ENCODE data around the gene PDE10A. TPM values are rescaled to one million over a fixed set of nuclear protein-coding genes. Genes with fewer than 3 reads are reported as not detected.

The PDE10A gene
- total RNA-seq = 62.7 TPM

GRCh38 chr6:165662749-165663376 is at the start of gene PDE10A:
PDE10A (minus strand) TSS chr6:165663241; CDS start chr6:165662811, 430 bp downstream.
- no peak for DNase-seq

DNA sequence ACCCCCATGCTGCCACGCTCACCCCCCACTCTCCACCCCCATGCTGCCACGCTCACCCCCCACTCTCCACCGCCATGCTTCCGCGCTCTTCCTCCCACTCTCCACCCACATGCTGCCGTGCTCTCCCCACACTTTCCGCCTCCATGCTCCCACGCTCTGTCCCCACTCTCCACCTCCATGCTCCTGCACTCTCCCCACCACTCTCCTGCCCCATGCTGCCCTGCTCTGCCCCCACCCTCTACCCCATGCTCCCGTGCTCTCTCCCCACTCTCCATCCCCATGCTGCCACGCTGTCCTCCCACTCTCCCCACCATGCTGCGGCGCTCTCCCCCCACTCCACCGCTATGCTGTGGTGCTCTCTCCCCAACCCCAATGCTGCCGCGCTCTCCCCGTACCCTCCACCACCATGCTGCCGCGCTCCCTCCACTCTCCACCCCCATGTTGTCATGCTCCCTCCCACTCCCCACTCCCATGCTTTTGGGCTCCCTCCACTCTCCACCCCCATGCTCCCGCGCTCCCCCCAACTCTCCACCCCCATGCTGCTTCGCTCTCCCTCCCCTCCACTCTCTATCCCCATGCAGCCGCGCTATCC is 46.0 kb upstream of the PDE10A start:
- no peak for DNase-seq

GRCh38 chr6:165707067-165707853 is 44.2 kb upstream of the PDE10A start:
- no peak for DNase-seq

DNA sequence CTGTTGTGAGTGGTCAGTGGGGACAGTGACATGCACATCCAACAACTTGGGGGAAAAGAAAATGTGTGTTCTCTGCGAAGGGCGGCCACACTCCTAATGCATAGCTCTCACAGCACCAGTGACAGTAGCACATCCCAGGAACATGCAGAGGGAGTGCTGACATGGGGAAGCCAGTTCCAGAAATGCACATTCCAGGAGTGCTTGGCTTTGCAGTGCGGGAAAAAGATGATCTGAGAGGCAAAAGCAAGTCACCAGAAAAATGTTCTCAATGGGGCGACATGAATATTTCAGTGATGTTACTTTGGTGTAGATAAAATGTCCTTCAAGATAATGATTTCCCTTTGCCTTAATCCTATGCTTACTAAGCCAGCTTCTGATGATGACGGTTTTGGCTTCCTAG is 42.9 kb upstream of the PDE10A start:
- DNase-seq = no peak

DNA sequence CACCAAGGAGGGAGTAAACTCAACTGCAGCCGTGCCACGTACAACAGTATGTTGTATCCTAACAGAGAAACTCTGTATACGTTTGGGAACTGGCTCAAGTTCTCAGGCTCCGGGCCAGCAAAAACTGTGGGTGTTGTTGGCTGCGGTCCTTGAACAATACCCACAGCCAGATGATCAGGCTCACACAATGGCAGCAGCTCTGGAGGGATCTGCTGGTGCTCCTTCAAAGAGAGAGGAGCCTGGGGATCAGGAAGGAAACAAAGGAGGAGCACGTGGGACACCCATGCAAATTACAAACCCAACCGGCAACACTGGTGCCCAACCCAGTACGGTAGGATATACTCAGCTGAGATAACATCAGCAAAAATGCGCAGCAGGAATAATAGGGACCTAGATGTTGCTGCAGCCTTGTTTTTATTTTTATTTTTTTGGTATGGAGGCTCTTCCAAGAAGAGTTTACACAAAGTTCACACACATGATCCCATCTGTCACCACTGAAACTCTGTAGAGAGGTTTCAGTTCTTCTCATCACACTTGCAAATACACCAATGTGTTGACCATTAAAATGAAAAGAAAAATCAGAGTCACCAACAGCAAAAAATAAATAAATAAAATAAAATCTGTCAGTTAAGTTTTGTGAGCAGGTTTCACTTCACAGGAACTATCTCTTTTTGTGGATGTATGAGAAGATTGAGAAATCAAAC is 41.2 kb upstream of the PDE10A start:
- peak; percentile 82 for DNase-seq

DNA sequence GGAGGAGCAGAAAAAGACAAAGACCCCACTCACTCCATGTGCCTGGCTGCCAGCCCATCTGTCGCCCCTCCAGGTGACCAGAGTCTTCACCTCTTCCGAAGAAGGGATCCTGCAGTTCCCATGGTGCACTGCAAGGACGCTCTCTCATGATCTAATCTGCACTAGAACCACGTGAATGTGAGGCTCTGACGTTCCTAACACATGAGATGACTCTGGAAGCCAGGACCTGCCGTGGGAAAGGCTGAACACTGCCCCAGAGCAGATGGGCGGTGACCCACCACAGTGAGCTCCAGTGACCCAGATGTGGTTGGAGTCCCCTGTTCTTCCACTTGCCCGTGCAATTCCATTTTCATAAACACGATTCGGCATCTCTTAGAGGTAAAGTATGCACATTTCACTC is 39.6 kb upstream of the PDE10A start:
- no peak for DNase-seq

DNA sequence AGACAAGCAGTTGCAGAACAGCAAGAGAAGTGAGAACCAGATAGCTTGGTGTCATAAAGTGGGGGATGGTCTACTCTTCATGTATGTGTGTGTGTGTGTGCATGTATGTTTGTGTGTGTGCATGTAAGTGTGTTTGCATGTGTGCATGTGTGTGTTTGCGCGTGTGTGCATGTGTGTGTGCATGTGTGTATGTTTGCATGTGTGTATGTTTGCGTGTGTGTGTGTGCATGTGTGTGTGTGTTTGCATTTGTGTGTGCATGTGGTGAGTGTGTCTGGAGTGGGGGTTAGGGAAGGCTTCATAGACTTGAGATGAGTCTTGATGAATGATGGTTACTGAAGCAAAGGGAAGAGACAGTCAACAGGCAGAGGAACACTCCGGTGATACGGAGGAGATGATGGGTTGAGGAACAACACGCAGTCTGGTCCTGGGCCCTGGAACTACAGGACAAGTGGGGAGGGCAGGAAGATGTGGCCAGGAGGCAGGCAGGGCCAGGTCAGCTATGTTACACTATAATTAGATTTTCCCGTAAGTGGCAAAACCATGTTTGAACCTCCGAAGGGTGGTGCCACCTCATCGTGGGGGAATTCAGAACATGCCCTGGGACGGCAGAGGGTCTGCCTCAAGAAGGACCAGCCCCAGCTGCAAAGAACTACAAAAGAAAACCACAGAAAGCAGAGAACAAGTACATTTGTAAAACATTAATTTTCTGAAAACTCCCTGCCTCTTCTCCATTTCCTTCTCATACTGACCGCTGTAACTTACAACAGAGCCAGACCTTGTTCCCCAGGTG is 38.7 kb upstream of the PDE10A start:
- no peak for DNase-seq

DNA sequence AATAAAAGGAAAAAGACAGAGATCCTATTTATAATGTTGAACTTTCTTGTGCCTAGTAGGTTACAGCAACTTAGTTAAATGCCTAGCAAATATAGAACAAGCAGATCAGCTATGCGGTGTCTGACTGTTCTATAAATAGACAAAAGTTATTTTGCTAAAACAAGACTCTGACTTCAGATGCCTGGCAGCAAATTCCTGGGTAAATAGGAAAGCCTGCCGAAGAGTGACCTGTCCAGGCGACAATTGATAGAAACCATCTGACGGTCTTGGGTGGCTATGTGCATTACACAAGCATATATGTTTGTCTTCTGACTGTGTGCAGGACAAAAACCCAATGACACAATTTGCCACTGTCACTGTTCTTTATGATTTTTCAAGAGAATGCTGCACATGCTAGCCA is 38.0 kb upstream of the PDE10A start:
- no peak for DNase-seq

GRCh38 chr6:165698868-165699267 is 35.8 kb upstream of the PDE10A start:
- DNase-seq = no peak

DNA sequence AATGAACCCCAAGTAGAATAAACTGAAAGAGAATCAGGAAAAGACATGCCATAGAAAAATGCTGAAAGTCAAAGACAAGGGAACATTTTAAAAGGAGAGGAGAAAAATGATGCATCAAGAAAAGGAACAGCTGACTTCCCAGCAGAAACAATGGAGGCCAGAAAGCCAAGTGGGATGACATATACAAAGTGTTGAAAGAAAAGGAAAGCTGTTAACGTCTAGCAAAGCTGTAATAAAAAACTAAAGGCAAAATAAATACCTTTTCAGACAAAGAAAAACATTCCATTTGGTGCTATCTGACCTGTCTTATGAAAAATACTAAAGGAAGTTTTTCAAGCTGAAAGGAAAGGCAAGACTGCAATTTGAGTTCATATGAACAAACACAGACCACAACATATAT is 34.1 kb upstream of the PDE10A start:
- no peak for DNase-seq

DNA sequence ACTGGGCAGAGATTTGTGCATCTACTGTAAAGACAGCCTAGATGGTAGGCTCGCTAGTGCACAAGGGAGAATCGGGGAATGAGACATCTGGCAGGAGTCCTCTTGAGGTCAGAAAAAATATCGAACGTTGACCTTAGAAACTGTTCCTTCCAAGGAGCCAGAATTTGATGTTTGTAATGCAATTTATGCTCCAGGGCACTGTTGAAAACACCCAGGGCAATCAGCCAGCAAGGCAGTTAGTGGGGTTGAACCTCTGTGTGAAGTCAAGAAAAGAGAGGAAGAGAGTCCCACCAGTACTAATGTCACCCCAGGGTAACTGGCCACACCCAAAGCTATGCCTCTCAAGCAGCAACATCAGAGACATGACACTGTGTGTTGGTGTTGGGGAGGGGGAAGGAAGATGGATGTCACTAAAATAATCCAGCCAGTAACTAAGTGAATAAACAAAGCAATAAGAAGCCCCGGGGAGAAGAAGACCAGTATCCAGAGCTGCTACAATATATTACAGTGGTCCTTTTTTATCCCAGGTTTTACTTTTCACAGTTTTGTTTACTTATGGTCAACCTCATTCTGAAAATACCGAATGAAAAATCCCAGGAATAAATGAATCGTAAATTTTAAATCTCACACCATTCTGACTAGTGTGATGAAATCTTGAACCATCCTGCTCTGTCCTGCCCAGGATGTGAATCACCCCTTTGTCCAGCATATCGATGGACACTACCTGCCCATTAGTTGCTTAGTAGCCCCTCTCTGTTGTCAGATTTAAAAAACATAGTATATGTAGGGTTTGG is 32.9 kb upstream of the PDE10A start:
- DNase-seq = no peak

GRCh38 chr6:165694296-165694695 is 31.3 kb upstream of the PDE10A start:
- DNase-seq = no peak

DNA sequence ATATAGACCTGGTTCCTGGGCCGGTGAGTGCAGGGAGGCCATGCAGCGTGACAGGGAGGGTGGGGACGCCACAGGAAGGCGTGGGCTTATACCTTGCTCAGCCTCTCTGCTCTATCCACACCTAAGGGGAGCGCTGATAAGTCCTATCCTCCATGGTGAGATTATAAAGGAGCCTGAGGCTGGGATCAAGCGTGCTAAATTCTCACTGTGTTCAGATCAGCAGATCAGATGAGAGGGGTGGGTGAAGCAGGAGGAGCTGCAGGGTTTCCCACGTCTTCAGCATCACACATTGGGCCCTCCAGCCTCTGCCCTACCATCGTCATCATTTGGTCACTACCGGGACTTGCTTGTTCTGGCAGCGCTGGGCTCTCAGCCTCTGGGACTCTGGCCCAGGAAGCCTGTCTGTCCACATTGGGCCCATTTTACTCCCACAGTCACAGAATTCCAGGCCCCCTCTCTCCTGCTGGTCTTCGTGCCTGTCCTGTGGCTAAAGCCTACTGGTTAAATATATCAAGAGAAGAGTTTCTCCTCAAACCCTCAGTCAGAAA is 29.1 kb upstream of the PDE10A start:
- DNase-seq = no peak

DNA sequence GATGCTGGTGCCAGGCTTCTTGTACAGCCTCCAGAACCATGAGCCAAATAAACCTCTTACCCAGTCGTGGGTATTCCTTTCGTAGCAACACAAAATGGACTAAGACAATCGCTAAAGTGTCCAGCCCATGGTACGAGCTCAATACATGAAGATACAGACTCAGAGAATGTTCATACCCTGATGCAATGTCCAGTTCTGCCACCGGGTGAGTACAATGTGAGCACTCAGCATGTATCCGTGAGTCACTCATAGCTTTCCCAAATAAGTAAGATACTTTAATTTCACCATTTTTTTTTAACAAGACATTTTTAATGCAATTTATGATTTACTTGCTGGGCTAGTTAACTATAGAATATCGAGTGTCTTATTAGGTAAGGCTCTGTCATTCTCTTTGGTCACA is 26.7 kb upstream of the PDE10A start:
- no peak for DNase-seq

DNA sequence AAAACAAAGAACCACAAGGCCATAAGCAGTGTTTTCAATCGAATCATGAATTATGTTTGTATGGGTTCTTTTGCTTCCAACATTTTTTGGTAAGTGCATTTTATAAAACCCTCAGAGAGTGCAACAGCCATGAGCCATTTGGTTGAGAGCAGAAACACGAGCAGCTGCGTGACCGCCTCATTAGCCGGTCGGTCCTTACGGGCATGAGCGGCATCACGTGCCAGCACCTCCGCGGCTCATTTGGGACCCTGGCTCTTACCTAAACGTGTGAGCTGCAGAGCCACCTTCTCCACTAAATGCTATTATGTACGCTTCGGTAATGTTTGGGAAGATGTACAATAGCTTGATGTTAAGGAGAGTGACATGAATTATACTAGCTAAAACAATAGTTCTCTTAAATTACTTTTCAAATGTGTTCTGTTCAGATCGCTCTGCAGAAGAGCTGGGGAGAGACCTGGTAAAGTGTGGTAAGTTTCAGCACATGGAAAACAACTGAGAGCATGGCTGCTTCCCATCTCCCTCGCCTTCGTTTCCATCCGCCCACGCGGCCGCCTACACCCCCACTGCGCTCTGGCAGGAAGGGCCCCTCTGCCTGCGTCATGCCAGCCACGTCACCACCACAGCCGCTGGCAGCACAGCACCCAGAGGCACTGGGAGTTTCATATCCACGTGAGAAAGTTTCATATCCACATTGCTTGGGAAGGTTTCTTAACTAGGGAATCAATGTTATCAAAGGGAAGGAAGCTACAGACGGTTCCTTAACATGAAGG is 23.7 kb upstream of the PDE10A start:
- DNase-seq = peak; percentile 73

DNA sequence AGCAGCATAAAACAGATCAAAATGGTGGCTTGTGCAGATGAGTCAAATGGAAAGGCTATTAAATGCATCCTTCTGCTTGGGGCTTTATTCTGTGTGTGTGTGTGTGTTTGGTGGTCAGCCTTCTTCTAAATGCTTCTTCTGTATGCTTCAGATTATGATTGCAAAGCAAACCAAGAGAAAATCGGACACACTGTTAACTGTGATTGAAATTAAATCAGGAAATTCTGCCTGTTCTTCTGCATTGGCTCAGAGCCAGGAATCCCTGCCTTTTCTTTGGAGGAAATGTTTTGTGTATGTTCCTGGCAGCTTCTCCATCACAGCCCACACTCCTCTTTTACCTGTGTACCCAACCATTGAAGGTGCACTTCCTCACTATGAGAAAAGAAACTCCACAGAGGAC is 22.3 kb upstream of the PDE10A start:
- DNase-seq = no peak

DNA sequence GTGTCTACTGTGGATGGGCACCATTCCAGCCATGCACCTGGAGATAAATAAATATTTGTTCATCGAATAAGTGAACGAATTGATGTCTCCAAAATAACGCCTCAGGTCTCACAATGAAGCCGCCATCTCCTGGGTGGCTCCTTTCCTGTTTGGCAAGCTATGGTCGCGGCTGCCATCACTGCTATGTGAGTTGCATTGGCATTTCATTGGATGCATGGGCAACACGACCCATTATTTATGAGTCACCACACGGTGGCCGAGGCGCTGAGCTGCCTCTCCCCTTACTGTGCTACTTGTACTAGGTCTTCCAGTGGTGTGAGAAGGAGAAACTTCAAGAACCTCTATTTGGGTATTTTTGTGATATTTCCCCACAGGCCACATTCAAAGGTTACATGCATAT is 21.3 kb upstream of the PDE10A start:
- no peak for DNase-seq

DNA sequence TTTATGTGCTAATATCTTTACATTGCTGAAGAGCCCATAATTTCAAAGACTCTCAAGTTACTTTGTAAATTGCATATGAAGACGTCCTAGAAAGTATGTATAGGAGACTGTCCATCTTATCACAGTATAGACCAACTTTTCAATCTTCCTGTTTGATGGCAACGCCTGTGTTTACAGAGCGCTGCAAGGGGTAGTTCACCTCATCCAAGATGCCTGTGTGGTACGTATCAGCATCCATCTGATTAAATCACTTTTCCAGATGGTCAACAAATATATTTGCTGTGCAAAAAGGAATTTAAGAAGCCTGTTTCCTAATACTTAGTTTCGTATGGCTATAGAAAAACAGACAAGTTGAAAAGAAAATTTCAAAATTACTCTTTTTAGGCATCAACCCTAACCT is 17.9 kb upstream of the PDE10A start:
- DNase-seq = no peak

- DNase-seq = no peak
These were observed 16.3 kb upstream of the PDE10A start for GRCh38 chr6:165679326-165679725.

DNA sequence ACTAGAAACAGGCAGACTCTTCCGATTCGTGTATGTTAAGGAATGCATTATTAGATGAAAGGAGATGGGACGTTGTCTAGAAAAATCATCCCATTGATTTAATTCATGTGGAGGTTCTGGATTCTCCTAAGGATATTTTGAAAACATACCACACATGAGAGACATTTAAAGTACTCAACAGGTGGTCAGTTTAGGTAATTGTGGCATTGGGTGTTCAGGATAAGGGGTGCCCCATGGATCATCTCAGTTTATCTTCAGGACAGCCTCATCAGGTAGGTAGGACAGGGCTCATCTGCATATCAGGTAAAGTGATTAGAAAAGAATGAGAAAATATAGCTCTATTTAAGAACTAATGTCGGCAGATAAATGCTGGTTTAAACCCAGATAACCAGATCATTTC is 15.9 kb upstream of the PDE10A start:
- DNase-seq = no peak

Measured in occipital lobe (tissue), 2 donors.